Spleen (tissue), 11 donors: ENCODE results near the gene PHACTR4. TPM values are rescaled to one million over a fixed set of nuclear protein-coding genes. Genes with fewer than 3 reads are reported as not detected.
A peak's percentile ranks its signal among the peaks of the same experiment; 100 is the strongest.

ENCODE experiments used
- DNase-seq: peaks from one replicate; pipeline ENCODE4 v3.0.0-alpha.2; 2020
- H3K27ac ChIP-seq, 8 donors: fragments of 200-600 bp; sonication (generic) in 7 of 8; 1 replicate in 4 of 8; 2 replicates in 4 of 8; pipeline versions ENCODE4 v1.5.0 to v1.8.0; 2016 to 2021; ENCODE audit warnings: inconsistent platforms in 4 of 8, mild to moderate bottlenecking in 4 of 8, moderate library complexity in 1 of 8
- H3K27me3 ChIP-seq, 7 donors: fragments of 200-600 bp; sonication (generic) in 6 of 7; replicated peaks in 1 of 7; 1 replicate in 4 of 7; 2 replicates in 3 of 7; pipeline versions ENCODE4 v1.5.0 to v1.8.0; 2016 to 2021; ENCODE audit warnings: inconsistent platforms in 3 of 7, mild to moderate bottlenecking in 1 of 7
- H3K36me3 ChIP-seq, 6 donors: fragments of 200-600 bp; sonication (generic) in 5 of 6; 1 replicate in 4 of 6; 2 replicates in 2 of 6; pipeline versions ENCODE4 v1.5.0 to v1.8.0; 2016 to 2021; ENCODE audit warnings: inconsistent platforms in 2 of 6
- H3K4me1 ChIP-seq, 6 donors: fragments of 200-600 bp; sonication (generic) in 5 of 6; 1 replicate in 3 of 6; 2 replicates in 3 of 6; pipeline versions ENCODE4 v1.5.0 to v1.8.0; 2016 to 2021; ENCODE audit warnings: inconsistent platforms in 3 of 6
- H3K4me3 ChIP-seq, 8 donors: fragments of 200-600 bp; sonication (generic) in 7 of 8; 1 replicate in 4 of 8; 2 replicates in 4 of 8; pipeline versions ENCODE4 v1.5.0 to v1.8.0; 2016 to 2021; ENCODE audit warnings: inconsistent platforms in 4 of 8, mild to moderate bottlenecking in 4 of 8, moderate library complexity in 2 of 8
- H3K9me3 ChIP-seq, 8 donors: fragments of 200-600 bp; sonication (generic) in 7 of 8; 1 replicate in 4 of 8; 2 replicates in 4 of 8; pipeline versions ENCODE4 v1.5.0 to v1.8.0; 2016 to 2021; ENCODE audit warnings: inconsistent platforms in 4 of 8
- POLR2A ChIP-seq, 3 donors: fragments of 450-650 bp; IDR thresholded peaks; one replicate each; pipeline ENCODE4 v1.5.1; 2017; ENCODE audit warnings: antibody characterized with exemption in 3 of 3, mild to moderate bottlenecking in 1 of 3
- POLR2AphosphoS5 ChIP-seq, 3 donors: sonication (generic); formaldehyde crosslinking; IDR thresholded peaks; one replicate each; pipeline ENCODE4 v1.5.1; 2017; ENCODE audit warnings: antibody characterized with exemption in 3 of 3
- WGBS, 5 donors: extraction: QIAGEN DNeasy Blood & Tissue Kit in 3 of 5; methylation state at CpG; one replicate each; pipeline versions ENCODE4 v1.1.5 to v1.1.7; 2013 to 2018; 5-methylcytosine and 5-hydroxymethylcytosine counted together
- intact Hi-C: fragments of 100-400 bp; cut with DNase I; formaldehyde crosslinking; loops from one replicate; pipeline ENCODE4 v1.15.0; 2023; ENCODE audit warnings: low total_unique reads
- polyA plus RNA-seq, 3 donors: library from polyadenylated mRNA; stranded (reverse); fragments of 200-250 nt; gene quantifications; one replicate each; pipeline ENCODE4 v1.2.1, GENCODE V29; 2013
- total RNA-seq, 7 donors: library from RNA; depleted of rRNA in 3 of 7; stranded (reverse); fragments of >200 nt in 3 of 7; fragmentation: NEBNext Ultra II Directional in 4 of 7; extraction: Animal tissue kit (Norgen Biotek cat#: 25700) in 4 of 7; gene quantifications; one replicate each; pipeline versions ENCODE4 v1.1.0 to v1.2.1, GENCODE V29; 2016 to 2021
- TF ChIP-seq, protein P1 (sequence below), 11 experiments: fragments of 200-600 bp in 7 of 11; fragments of 450-650 bp in 4 of 11; sonication (generic) in 4 of 11; IDR thresholded peaks in 8 of 11; conservative IDR thresholded peaks in 3 of 11; 1 replicate in 7 of 11; 2 replicates in 4 of 11; pipeline versions ENCODE4 v1.4.0 to v1.8.0; 2016 to 2021; ENCODE audit warnings: antibody characterized with exemption in 11 of 11, inconsistent platforms in 4 of 11, mild to moderate bottlenecking in 1 of 11
- donor health status: healthy with polysubstance abuse.
- donor health status: DM: no; HTN: no; CAD: no; lungs with moderate emphysema.
- donor health status: DM: no; HTN: no; CAD: no.
- donor health status: Bipolar disorder and iron deficiency.
- donor health status: healthy.
- donor health status: DM: no; HTN: no; CAD: no.
- donor health status: DM: yes; HTN: yes; CAD: no.

PHACTR4 gene
- total and polyA plus RNA-seq, 10 donors, result 8.2 to 55.9 (median 31.3) TPM

DNA sequence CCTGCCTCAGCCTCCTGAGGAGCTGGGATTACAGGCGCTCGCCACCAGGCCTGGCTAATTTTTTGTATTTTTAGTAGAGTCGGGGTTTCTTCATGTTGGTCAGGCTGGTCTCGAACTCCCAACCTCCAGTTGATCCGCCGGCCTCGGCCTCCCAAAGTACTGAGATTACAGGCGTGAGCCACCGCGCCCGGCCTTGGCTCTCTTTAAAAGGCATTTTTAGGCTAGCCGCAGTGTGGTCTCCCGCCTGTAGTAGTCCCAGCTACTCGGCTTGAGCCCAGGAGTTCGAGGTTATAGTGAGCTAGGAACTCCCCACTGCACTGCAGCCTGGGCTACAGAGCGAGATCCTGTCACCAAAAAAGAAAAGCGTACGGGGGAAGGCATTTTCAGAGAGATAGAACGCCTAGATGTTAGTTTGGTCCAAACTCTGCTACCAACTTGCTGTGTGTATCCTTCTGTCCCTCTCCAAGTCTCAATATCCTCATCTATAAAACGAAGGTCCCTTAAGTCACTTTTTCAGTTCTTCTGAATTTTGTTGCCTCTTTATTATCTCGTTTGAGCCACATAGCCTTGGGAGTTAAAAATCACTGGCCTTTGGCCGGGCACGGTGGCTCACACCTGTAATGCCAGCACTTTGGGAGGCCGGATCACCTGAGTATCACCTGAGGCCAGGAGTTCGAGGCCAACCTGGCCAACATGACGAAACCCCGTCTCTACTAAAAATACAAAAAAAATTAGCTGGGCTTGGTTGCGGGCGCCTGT is 40.0 kb upstream of the PHACTR4 start:
- peak overlapping the region; percentile 91 to 96 (median 94) for H3K27ac ChIP-seq
- peaks cover 2 to 42% (median 35%) of the 10 kb centered on the region in 6 donors for H3K36me3 ChIP-seq
- H3K4me1 ChIP-seq, result peaks cover 12 to 82% (median 44%) of the 10 kb centered on the region in 6 donors
- WGBS, 5 donors, result 34 to 37% (median 35%) methylated on average over 28 to 29 of the region's 29 CpGs
- no peaks in the 10 kb centered on the region for H3K9me3 ChIP-seq
- TF ChIP-seq, protein P1, sequence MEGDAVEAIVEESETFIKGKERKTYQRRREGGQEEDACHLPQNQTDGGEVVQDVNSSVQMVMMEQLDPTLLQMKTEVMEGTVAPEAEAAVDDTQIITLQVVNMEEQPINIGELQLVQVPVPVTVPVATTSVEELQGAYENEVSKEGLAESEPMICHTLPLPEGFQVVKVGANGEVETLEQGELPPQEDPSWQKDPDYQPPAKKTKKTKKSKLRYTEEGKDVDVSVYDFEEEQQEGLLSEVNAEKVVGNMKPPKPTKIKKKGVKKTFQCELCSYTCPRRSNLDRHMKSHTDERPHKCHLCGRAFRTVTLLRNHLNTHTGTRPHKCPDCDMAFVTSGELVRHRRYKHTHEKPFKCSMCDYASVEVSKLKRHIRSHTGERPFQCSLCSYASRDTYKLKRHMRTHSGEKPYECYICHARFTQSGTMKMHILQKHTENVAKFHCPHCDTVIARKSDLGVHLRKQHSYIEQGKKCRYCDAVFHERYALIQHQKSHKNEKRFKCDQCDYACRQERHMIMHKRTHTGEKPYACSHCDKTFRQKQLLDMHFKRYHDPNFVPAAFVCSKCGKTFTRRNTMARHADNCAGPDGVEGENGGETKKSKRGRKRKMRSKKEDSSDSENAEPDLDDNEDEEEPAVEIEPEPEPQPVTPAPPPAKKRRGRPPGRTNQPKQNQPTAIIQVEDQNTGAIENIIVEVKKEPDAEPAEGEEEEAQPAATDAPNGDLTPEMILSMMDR (IDR thresholded peaks at IDR 0.05 in 8 of 11, conservative IDR thresholded peaks at IDR 0.05 in 3 of 11), result peak in 3 of 11 experiments; percentile 12 to 17 (median 14)
- TF ChIP-seq POLR2A (IDR thresholded peaks at IDR 0.05) (no peak), POLR2AphosphoS5 (IDR thresholded peaks at IDR 0.05) (no peak)
- intact Hi-C loops, result loop anchor here (10.0 kb wide), 1 partner anchor 65 kb away; no protein-coding TSS in a partner anchor
- DNase-seq, result peak; percentile 86
- H3K4me3 ChIP-seq, result peak overlapping the region; percentile 47 to 75 (median 60)
- H3K27me3 ChIP-seq, result no peaks in the 10 kb centered on the region

DNA sequence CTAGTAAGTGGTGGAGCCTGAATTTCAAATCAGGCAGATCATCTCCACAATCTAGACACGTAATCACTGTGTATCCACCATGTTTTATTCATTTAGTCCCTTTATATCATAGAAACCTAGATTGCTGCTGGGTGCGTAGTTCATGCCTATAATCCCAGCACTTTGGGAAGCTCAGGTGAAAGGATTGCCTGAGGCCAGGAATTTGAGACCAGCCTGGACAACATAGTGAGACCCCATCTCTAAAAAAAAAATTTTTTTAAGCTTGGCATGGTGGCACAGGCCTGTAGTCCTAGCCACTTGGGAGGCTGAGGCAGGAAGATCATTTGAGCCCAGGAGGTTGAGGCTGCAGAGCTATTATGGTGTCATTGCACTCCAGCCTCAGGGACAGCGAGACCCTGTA is 30.6 kb upstream of the PHACTR4 start:
- Histone ChIP-seq H3K4me3 (no peak overlapping the region), H3K4me1 (peaks cover 0 to 7% (median 0%) of the 10 kb centered on the region in 6 donors), H3K27me3 (no peaks in the 10 kb centered on the region), H3K27ac (no peak overlapping the region), H3K36me3 (peaks cover under 1 to 34% (median 28%) of the 10 kb centered on the region in 6 donors), H3K9me3 (no peaks in the 10 kb centered on the region)
- intact Hi-C loops, result no loop called here
- no peak for DNase-seq
- 96 to 99% (median 97%) methylated on average over 3 of the region's 3 CpGs for WGBS, 5 donors
- no peak for TF ChIP-seq POLR2AphosphoS5 (IDR thresholded peaks at IDR 0.05)

DNA sequence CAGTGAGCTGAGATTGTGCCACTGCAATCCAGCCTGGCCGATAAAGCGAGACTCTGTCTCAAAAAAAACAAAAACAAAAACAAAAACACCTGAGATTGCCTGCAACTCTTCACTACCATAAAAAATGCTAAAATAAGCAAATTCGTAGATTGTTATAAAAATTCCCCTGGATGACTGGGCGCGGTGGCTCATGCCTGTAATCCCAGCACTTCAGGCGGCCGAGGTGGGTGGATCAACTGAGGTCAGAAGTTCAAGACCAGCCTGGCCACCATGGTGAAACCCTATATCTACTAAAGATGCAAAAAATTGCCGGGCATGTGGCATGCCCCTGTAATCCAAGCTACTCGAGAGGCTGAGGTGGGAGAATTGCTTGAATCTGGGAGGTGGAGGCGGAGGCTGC is 30.0 kb upstream of the PHACTR4 start:
- peak; percentile 20 for DNase-seq
- no peak overlapping the region for H3K27ac ChIP-seq
- peaks cover 0 to under 1% (median 0%) of the 10 kb centered on the region in 6 donors for H3K4me1 ChIP-seq
- H3K36me3 ChIP-seq, result peaks cover 0 to 27% (median 22%) of the 10 kb centered on the region in 6 donors
- H3K27me3 ChIP-seq, result no peaks in the 10 kb centered on the region
- no peaks in the 10 kb centered on the region for H3K9me3 ChIP-seq
- TF ChIP-seq POLR2AphosphoS5 (IDR thresholded peaks at IDR 0.05), result no peak
- TF ChIP-seq, protein P1 (IDR thresholded peaks at IDR 0.05 in 8 of 11, conservative IDR thresholded peaks at IDR 0.05 in 3 of 11), result no peak
- no peak for TF ChIP-seq POLR2A (IDR thresholded peaks at IDR 0.05)
- 81 to 92% (median 90%) methylated on average over 10 of the region's 10 CpGs for WGBS, 5 donors
- intact Hi-C loops, result no loop called here
- no peak overlapping the region for H3K4me3 ChIP-seq

DNA sequence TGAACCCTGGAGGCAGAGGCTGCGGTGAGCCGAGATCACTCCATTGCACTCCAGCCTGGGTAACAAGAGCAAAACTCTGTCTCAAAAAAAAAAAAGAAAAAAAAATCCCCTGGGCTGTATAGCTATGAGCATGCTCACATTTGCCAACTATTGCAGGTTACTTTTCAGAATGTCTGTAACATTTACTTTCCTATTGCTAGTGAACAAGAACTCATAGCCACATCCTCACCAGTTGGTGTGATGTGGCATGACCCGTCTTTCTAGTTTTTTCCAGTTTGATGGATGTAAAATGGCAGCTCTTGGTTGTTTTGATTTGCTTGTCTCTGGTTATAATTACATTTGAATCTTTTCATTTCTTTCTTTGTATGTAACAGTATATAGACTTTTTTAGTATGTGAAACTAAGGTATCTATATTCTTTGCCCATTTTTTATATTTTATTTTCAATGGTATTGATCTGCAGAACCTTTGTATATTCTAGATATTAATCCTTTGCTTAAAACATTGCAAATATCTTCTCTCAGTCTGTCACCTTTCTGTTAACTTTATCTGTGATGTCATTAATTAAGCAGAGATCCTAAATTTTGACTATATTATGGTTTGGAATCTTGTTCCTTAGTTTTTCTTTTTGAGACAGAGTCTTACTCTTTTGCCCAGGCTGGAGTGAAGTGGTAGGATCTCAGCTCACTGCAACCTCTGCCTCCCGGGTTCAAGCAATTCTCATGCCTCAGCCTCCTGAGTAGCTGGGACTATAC is 29.1 kb upstream of the PHACTR4 start:
- peak; percentile 29 for DNase-seq

More for the DNA sequence above, 29.1 kb upstream of the PHACTR4 start:
- Histone ChIP-seq H3K4me1 (no peaks in the 10 kb centered on the region), H3K9me3 (no peaks in the 10 kb centered on the region), H3K4me3 (no peak overlapping the region), H3K27me3 (no peaks in the 10 kb centered on the region), H3K36me3 (peaks cover 0 to 19% (median 13%) of the 10 kb centered on the region in 6 donors), H3K27ac (no peak overlapping the region)
- WGBS, 5 donors, result 88 to 94% (median 91%) methylated on average over 4 of the region's 4 CpGs
- intact Hi-C loops, result no loop called here
- no peak for TF ChIP-seq POLR2AphosphoS5 (IDR thresholded peaks at IDR 0.05)
- TF ChIP-seq, protein P1 (IDR thresholded peaks at IDR 0.05 in 8 of 11, conservative IDR thresholded peaks at IDR 0.05 in 3 of 11), result no peak
- no peak for TF ChIP-seq POLR2A (IDR thresholded peaks at IDR 0.05)
